ENCODE results near the gene VCAN. TPM values are rescaled to one million over a fixed set of nuclear protein-coding genes. Genes with fewer than 3 reads are reported as not detected.

The VCAN gene
- total and polyA plus RNA-seq, 2 donors (not counting 1 experiment from before 2014, with no cell fraction given) = 2.0 TPM; not detected in 1

- no peaks in the 10 kb centered on the region for H3K4me1 ChIP-seq (ENCODE audit: control insufficient read depth in 2 of 2, insufficient read depth in 2 of 2, low read length in 2 of 2)
- POLR2A ChIA-PET = no interaction called here
- no peak overlapping the region for H3K27ac ChIP-seq (ENCODE audit: low read length in 2 of 2)
- H3K9ac ChIP-seq (ENCODE audit: low read length) = no peak overlapping the region
- H2AFZ ChIP-seq (ENCODE audit: insufficient read depth, low read depth, low read length, poor library complexity, severe bottlenecking) = no peak overlapping the region
- Mint-ChIP-seq H3K9me3 (ENCODE audit: insufficient read depth) (peaks cover 5% of the 10 kb centered on the region), H3K4me3 (no peak overlapping the region), H3K27me3 (no peaks in the 10 kb centered on the region), H3K4me1 (no peaks in the 10 kb centered on the region), H3K27ac (no peak overlapping the region)
- no peaks in the 10 kb centered on the region for H3K27me3 ChIP-seq (replicated peaks in 1 of 4; ENCODE audit: control extremely low read depth in 1 of 4, control insufficient read depth in 3 of 4, insufficient read depth in 4 of 4, low read length in 3 of 4)
- CTCF ChIA-PET = interaction anchor here (1.0 to 1.1 kb wide), 2 partner anchors 9 to 11 kb away, joined by 3 to 4 read pairs; no protein-coding TSS in a partner anchor
- H4K20me1 ChIP-seq (ENCODE audit: control insufficient read depth, insufficient read depth, low read length, poor library complexity, severe bottlenecking) = no peaks in the 10 kb centered on the region
- no peaks in the 10 kb centered on the region for H3K79me2 ChIP-seq (ENCODE audit: control insufficient read depth, insufficient read depth, low read length)
- peaks cover 0 to 8% (median 0%) of the 10 kb centered on the region in 3 donors for H3K9me3 ChIP-seq (ENCODE audit: control extremely low read depth in 1 of 3, control insufficient read depth in 2 of 3, insufficient read depth in 1 of 3, low read length in 2 of 3)
- no peak for DNase-seq
- no peak overlapping the region for H3K4me2 ChIP-seq (replicated peaks; ENCODE audit: low read depth, low read length, poor library complexity, severe bottlenecking)
- H3K4me3 ChIP-seq (ENCODE audit: control extremely low read depth in 1 of 5, extremely low read depth in 1 of 5, insufficient read depth in 1 of 5, low read depth in 2 of 5, low read length in 4 of 5) = no peak overlapping the region
- no peak for TF ChIP-seq EZH2 (IDR thresholded peaks at IDR 0.05; ENCODE audit: borderline replicate concordance, insufficient read depth, low read depth, low read length, poor library complexity, severe bottlenecking)
- no peak for TF ChIP-seq CTCF (IDR thresholded peaks at IDR 0.05)
- intact Hi-C loops (cut with micrococcal nuclease) = no loop called here
- no peak for ATAC-seq (ENCODE audit: low read depth)
- no peaks in the 10 kb centered on the region for H3K36me3 ChIP-seq (replicated peaks in 1 of 2; ENCODE audit: control extremely low read depth in 1 of 2, control insufficient read depth in 1 of 2, extremely low read depth in 1 of 2, insufficient read depth in 2 of 2, low read length in 1 of 2)
Observed at GRCh38 chr5:83503662-83504061, 32.1 kb downstream of the VCAN start.

GRCh38 chr5:83507431-83507830 is 35.9 kb downstream of the VCAN start:
- Mint-ChIP-seq H3K27me3 (no peaks in the 10 kb centered on the region), H3K9me3 (ENCODE audit: insufficient read depth) (peaks cover 3% of the 10 kb centered on the region), H3K27ac (no peak overlapping the region), H3K4me3 (no peak overlapping the region), H3K4me1 (no peaks in the 10 kb centered on the region)
- Histone ChIP-seq H3K9me3 (ENCODE audit: control extremely low read depth in 1 of 3, control insufficient read depth in 2 of 3, insufficient read depth in 1 of 3, low read length in 2 of 3) (peaks cover 0 to 8% (median 0%) of the 10 kb centered on the region in 3 donors), H3K27ac (ENCODE audit: low read length in 2 of 2) (no peak overlapping the region), H3K79me2 (ENCODE audit: control insufficient read depth, insufficient read depth, low read length) (no peaks in the 10 kb centered on the region), H3K4me1 (ENCODE audit: control insufficient read depth in 2 of 2, insufficient read depth in 2 of 2, low read length in 2 of 2) (no peaks in the 10 kb centered on the region), H3K4me2 (replicated peaks; ENCODE audit: low read depth, low read length, poor library complexity, severe bottlenecking) (no peak overlapping the region), H3K4me3 (ENCODE audit: control extremely low read depth in 1 of 5, extremely low read depth in 1 of 5, insufficient read depth in 1 of 5, low read depth in 2 of 5, low read length in 4 of 5) (no peak overlapping the region), H3K9ac (ENCODE audit: low read length) (no peak overlapping the region), H3K36me3 (replicated peaks in 1 of 2; ENCODE audit: control extremely low read depth in 1 of 2, control insufficient read depth in 1 of 2, extremely low read depth in 1 of 2, insufficient read depth in 2 of 2, low read length in 1 of 2) (no peaks in the 10 kb centered on the region), H2AFZ (ENCODE audit: insufficient read depth, low read depth, low read length, poor library complexity, severe bottlenecking) (no peak overlapping the region), H4K20me1 (ENCODE audit: control insufficient read depth, insufficient read depth, low read length, poor library complexity, severe bottlenecking) (no peaks in the 10 kb centered on the region), H3K27me3 (replicated peaks in 1 of 4; ENCODE audit: control extremely low read depth in 1 of 4, control insufficient read depth in 3 of 4, insufficient read depth in 4 of 4, low read length in 3 of 4) (no peaks in the 10 kb centered on the region)
- ChIA-PET POLR2A (no interaction called here), CTCF (no interaction called here)
- WGBS (ENCODE audit: insufficient coverage) = 73% methylated on average over 1 of the region's 1 CpG
- intact Hi-C loops (cut with micrococcal nuclease) = no loop called here
- TF ChIP-seq CTCF (IDR thresholded peaks at IDR 0.05) = no peak
- no peak for TF ChIP-seq EZH2 (IDR thresholded peaks at IDR 0.05; ENCODE audit: borderline replicate concordance, insufficient read depth, low read depth, low read length, poor library complexity, severe bottlenecking)
- DNase-seq (no peak), ATAC-seq (ENCODE audit: low read depth) (no peak)

Data from B cell (primary cell).